Progenitor cell of endocrine pancreas (in vitro differentiated cells): ENCODE data around the gene OCRL. TPM values are rescaled to one million over a fixed set of nuclear protein-coding genes. Genes with fewer than 3 reads are reported as not detected.

Experiments
- DNase-seq: peaks from one replicate; pipeline ENCODE4 v3.0.0; 2021; ENCODE audit warnings: low spot score; ENCODE audit not compliant: unreplicated experiment
- H3K27ac Mint-ChIP-seq: 2 replicates; pipeline ENCODE4 v1.8.0; 2021; ENCODE audit warnings: mild to moderate bottlenecking, moderate library complexity, mixed read lengths
- H3K27me3 Mint-ChIP-seq: 2 replicates; pipeline ENCODE4 v1.8.0; 2021; ENCODE audit warnings: mixed read lengths
- H3K36me3 Mint-ChIP-seq: 2 replicates; pipeline ENCODE4 v1.8.0; 2022; ENCODE audit warnings: mixed read lengths; ENCODE audit not compliant: insufficient read depth
- H3K4me1 Mint-ChIP-seq: 2 replicates; pipeline ENCODE4 v1.8.0; 2021; ENCODE audit warnings: low read depth, mixed read lengths
- H3K4me3 Mint-ChIP-seq: 2 replicates; pipeline ENCODE4 v1.8.0; 2021; ENCODE audit warnings: low read depth, mild to moderate bottlenecking, moderate library complexity, mixed read lengths
- H3K9me3 Mint-ChIP-seq: 2 replicates; pipeline ENCODE4 v1.8.0; 2021; ENCODE audit warnings: low read depth, mixed read lengths
- CTCF ChIP-seq: fragments of 200-600 bp; sonication (generic); IDR thresholded peaks from one replicate; pipeline ENCODE4 v1.5.0; 2021; ENCODE audit warnings: antibody characterized with exemption, mild to moderate bottlenecking; ENCODE audit not compliant: unreplicated experiment
- total RNA-seq: library from RNA; stranded (reverse); gene quantifications from 2 replicates; pipeline ENCODE4 v1.2.1, GENCODE V29; 2021

The OCRL gene
- total RNA-seq, 1 donor from 2014 or later: 57.2 TPM

GRCh38 chrX:129581904-129582303 lies 41.8 kb downstream of the OCRL start:
- H3K4me3 Mint-ChIP-seq: no peak overlapping the region
- peaks cover 13% of the 10 kb centered on the region for H3K36me3 Mint-ChIP-seq
- H3K27ac Mint-ChIP-seq: no peak overlapping the region
- no peak for DNase-seq
- H3K9me3 Mint-ChIP-seq: no peaks in the 10 kb centered on the region
- no peaks in the 10 kb centered on the region for H3K27me3 Mint-ChIP-seq
- H3K4me1 Mint-ChIP-seq: no peaks in the 10 kb centered on the region
- no peak for TF ChIP-seq CTCF

GRCh38 chrX:129585167-129585566 lies 45.1 kb downstream of the OCRL start:
- Mint-ChIP-seq H3K27ac (no peak overlapping the region), H3K27me3 (no peaks in the 10 kb centered on the region), H3K4me3 (no peak overlapping the region), H3K4me1 (no peaks in the 10 kb centered on the region), H3K9me3 (no peaks in the 10 kb centered on the region), H3K36me3 (peaks cover 21% of the 10 kb centered on the region)
- no peak for TF ChIP-seq CTCF
- no peak for DNase-seq

- no peak for DNase-seq
- peaks cover 21% of the 10 kb centered on the region for H3K36me3 Mint-ChIP-seq
- no peaks in the 10 kb centered on the region for H3K27me3 Mint-ChIP-seq
- no peak for TF ChIP-seq CTCF
- H3K4me3 Mint-ChIP-seq: no peak overlapping the region
- H3K27ac Mint-ChIP-seq: no peak overlapping the region
- no peaks in the 10 kb centered on the region for H3K9me3 Mint-ChIP-seq
- H3K4me1 Mint-ChIP-seq: no peaks in the 10 kb centered on the region
These were observed 45.6 kb downstream of the OCRL start for GRCh38 chrX:129585691-129586090.

GRCh38 chrX:129586446-129586845 lies 46.4 kb downstream of the OCRL start:
- H3K36me3 Mint-ChIP-seq: peaks cover 21% of the 10 kb centered on the region

GRCh38 chrX:129590596-129590995 lies 50.5 kb downstream of the OCRL start:
- Mint-ChIP-seq H3K27me3 (no peaks in the 10 kb centered on the region), H3K4me3 (no peak overlapping the region), H3K36me3 (peaks cover 24% of the 10 kb centered on the region), H3K4me1 (no peaks in the 10 kb centered on the region), H3K27ac (peak overlapping the region; percentile 87), H3K9me3 (no peaks in the 10 kb centered on the region)
- no peak for TF ChIP-seq CTCF
- no peak for DNase-seq

More at GRCh38 chrX:129586446-129586845, 46.4 kb downstream of the OCRL start:
- DNase-seq: no peak
- H3K27me3 Mint-ChIP-seq: no peaks in the 10 kb centered on the region
- TF ChIP-seq CTCF: no peak
- peak overlapping the region; percentile 63 for H3K27ac Mint-ChIP-seq
- no peaks in the 10 kb centered on the region for H3K9me3 Mint-ChIP-seq
- H3K4me1 Mint-ChIP-seq: no peaks in the 10 kb centered on the region
- H3K4me3 Mint-ChIP-seq: no peak overlapping the region
